Measurements from ENCODE around the gene SEC24C.
A peak's percentile ranks its signal among the peaks of the same experiment; 100 is the strongest.

DNA sequence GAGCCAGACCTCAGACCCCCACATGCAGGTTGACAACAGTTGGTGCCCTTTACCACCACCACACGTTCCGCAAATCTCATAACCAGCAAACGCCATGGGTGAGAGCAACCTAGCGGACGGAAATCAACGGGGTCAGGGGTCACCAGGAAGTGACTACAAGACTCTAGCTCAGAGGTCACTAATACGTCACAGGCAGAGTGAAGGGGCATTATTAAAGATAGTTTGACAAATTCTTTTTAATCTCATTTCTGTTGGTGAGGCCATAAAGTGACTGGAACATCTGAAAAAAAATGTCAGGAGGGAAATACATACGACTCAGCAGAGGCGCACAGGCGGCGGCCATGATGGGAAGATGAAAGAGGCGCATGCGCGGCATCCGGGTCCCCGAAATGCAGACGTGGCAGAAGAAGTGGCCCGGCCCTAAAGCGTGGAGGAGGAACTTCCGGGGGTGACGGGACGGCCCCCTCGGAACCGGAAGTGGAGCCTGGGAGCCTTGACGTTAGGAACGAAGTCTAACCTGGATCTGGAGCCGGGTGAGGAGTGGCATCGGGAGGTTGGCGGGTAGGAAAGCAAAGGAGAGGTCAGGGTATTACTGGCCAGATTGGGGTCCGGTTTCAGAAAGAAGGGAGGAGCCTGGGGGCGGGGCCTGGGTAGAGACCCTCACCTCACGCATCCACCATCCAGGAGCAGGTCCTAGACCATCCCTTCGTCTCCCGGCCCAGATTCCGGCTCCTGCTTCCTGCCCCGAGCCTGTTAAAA lies at the start of gene SEC24C:
- TF ChIP-seq CTCF (conservative IDR thresholded peaks at IDR 0.05; ENCODE audit: low read length) (0 out of 2 replicates have a peak, but pooled peaks have one; percentile 21), EZH2phosphoT487 (IDR thresholded peaks at IDR 0.05; ENCODE audit: borderline replicate concordance, low read depth, low read length) (no peak)
